Stimulated activated CD8-positive, alpha-beta memory T cell treated with anti-CD3 and anti-CD28 coated beads, Interleukin-15, amount 100 ng/mL, for 4 hours (primary cell): ENCODE measurements around the gene CCNB1IP1.
A peak's percentile ranks its signal among the peaks of the same experiment; 100 is the strongest.
"Not testable (repeated sequence)": the region's sequence is repeated elsewhere in the genome, so short reads cannot be mapped to it uniquely, and the experiment has no call there.

Experiments
- DNase-seq, 2 donors: peaks; one replicate each; pipeline ENCODE4 v3.0.0-alpha.2; 2020; ENCODE audit warnings: low read depth in 2 of 2

The CCNB1IP1 gene, protein sequence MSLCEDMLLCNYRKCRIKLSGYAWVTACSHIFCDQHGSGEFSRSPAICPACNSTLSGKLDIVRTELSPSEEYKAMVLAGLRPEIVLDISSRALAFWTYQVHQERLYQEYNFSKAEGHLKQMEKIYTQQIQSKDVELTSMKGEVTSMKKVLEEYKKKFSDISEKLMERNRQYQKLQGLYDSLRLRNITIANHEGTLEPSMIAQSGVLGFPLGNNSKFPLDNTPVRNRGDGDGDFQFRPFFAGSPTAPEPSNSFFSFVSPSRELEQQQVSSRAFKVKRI

DNA sequence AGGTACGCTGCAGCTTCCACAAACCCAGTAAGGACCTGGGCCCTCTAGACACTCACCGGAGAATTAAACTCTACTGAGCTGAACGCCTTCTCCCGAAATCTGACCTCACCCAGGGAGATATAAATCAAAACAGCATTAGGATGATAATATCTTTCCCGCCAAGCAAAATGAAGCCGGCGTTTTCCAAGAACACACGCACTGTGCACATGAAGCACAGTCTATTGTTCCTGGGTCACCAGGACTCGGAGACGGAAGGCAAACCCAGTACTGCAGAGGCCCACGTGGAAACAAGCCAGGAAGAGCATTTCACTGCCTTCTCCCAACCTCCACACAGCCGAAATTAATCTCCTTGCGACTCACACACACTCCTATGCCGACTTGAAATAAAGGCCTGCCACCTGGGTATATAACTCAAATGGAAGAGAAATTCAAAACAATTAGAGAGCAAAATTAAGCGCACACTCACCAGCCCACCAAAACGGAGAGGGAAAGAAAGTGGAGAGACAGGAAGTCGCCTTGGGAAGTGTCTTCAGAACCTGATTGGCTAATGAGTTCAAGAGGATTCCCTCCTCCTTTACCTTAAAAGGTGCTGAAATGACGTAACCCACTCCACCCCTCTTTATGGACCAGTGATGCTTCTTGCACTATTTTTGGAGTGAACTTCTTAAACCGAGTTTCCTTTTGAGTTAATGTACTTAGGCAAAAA, at the start of gene CCNB1IP1:
CCNB1IP1 (minus strand) TSS at position 492 of the 706 bp plus-strand sequence. CDS start 16,756 bp downstream, outside the sequence.
- DNase-seq, result peak in 1 of 2 donors; percentile 13

DNA sequence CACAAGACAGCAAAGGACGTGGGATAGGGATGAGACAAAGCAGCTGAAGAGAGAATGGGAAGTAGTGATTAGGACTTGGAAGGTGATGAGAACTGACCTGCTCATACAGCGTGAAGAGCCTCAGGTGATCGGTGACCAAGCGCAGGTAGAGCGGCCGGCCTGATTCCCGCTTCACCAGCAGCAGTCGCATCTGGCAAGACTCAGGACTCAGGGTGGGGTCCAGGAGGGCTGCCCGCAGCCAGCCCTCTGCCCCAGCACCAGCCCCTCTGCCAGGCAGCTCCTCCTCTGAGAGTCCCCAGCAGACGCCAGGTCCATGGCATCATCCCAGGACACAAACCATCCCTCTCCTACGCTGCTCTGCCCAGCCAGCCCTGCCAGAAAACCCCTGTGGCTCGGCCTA, 49.4 kb upstream of the CCNB1IP1 start:
- DNase-seq, result no peak

- DNase-seq, result no peak
Observed at GRCh38 chr14:20381341-20381740, 48.3 kb upstream of the CCNB1IP1 start.

DNA sequence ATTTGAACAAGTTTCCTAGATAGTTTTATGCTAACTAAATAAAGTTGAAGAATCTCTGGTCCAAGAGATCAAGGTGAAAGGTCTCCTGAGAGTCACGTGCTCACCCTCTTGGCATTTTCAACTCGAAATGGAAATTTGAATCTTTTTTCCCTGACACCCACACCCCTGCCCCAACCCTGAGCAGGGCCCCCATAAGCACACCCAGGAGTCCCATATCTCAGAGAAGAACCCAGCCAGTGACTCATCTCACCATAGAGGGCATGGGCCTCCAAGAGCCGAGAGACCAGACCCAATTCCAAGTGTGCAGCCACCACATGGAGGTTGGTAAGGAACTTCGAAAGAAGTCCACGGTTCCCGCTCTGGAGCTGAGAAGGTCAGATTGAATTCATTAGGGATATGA, 47.6 kb upstream of the CCNB1IP1 start:
- no peak for DNase-seq

- DNase-seq, result no peak
Observed at GRCh38 chr14:20379743-20380142, 46.7 kb upstream of the CCNB1IP1 start.

DNA sequence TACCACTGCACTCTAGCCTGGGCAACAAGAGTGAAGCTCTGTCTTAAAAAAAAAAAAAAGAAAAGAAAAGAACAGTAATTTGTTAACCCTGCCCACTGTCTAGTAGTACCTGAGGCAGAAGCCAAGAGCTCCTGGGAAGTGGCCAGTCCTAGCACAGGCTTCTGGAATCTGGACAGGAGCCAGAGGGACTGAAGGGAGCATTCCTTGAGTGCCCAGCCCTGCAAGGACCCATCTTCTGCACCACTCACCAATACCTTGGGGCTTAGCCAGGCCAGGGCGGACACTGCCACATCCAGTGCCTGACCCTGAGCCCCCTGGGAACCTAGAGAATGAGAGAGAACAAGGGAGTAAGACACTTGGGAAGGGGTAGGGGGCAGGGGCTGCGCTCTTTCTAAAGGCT, 44.1 kb upstream of the CCNB1IP1 start:
- no peak for DNase-seq

DNA sequence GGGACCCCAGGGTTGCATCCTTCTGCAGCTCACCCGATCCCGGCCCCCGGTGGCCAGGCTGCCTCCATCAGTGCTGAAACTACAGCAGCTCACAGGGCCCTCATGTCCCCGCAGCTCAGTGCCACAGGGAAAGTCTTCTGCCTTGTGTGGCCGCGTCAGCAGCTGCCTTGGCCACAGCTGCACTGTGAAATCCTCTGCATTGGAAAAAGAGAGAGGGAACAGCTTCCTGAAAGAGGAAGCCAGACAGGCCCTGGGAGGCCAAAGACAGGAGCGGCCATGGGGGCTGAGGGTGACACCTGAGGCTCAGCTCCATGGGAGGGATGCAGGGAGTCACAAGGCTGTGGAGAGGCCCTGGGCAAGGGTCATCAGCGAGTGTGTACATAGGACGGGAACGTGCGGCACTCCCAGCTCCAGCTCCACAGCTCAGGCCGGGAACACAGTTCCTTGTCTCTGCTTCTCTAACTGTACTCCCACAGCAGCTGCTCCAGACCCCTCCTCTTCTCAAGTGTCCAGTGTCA, 43.1 kb upstream of the CCNB1IP1 start:
- no peak for DNase-seq

DNA sequence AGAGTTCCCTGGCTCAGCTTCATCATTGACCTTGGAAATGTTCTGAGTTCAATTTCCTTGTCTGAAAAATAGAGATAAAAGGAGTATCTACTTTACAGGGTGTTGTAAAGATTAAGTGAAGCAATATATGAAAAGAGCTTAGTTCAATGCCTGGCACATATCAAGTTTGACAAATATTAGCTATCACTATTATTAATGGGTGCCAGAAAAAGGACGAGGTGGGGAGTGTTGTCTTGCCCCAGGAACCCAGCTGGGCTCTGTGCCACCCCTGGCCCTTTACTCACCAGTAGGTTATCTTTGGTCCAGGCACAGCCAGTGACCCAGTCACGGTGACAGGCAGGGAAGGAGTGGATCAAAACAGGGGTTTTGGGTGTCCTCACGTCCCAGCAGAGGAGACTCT, 42.4 kb upstream of the CCNB1IP1 start:
- DNase-seq, result no peak

DNA sequence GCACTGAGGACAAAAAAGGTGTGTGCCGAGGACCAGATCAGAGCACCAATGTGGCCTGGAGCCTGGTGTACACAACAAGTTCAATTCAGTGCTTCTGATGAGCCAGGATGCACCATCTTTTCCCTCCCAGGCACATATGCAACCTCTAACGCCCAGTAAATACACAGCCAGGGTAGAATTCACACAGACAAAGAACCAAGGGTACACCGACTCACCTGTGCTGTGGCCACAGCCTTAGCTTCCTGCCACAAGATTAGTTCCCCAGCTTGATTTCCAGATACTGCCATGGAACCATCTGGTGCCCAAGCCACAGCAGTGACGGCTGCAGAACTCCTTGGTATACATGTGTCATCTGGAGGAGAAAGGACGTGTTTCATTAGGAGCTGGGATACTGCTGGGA, 39.7 kb upstream of the CCNB1IP1 start:
- no peak for DNase-seq

GRCh38 chr14:20365928-20366327, 32.8 kb upstream of the CCNB1IP1 start:
- no peak for DNase-seq

DNA sequence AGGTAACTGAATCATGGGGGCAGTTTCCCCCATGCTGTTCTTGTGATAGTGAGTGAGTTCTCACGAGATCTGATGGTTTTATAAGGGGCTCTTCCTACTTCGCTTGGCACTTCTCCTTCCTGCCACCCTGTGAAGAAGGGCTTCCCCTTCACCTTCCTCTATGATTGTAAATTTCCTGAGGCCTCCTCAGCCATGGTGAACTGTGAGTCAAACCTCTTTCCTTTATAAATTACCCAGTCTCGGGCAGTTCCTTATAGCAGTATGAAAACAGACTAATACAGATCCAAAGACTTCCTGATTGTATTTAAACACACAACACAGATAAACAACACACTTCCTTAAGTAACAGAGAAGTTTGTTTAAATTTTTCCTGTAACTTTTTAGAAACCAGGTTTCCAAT, 25.4 kb upstream of the CCNB1IP1 start:
- DNase-seq, result not testable (repeated sequence)

GRCh38 chr14:20356422-20356821, 23.3 kb upstream of the CCNB1IP1 start:
- DNase-seq, result no peak

DNA sequence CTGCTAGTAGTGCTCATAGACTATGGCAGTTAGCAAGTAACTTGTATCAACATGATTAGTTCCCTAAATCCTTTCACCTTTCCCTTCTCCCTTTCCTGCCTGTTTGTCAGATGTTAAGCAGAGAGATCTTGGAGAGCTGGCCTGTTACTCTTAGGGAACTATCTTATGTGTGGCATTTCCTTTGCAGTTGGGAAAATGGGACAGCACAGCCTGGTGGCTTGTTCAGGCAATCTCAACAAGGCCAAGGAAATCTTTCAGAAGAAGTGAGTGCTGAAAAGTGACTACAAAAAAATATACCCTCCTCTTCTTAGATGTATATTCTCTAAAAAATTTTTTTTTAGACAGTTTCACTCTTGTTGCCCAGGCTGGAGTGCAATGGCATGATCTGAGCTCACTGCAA, 17.8 kb upstream of the CCNB1IP1 start:
- DNase-seq, result no peak

DNA sequence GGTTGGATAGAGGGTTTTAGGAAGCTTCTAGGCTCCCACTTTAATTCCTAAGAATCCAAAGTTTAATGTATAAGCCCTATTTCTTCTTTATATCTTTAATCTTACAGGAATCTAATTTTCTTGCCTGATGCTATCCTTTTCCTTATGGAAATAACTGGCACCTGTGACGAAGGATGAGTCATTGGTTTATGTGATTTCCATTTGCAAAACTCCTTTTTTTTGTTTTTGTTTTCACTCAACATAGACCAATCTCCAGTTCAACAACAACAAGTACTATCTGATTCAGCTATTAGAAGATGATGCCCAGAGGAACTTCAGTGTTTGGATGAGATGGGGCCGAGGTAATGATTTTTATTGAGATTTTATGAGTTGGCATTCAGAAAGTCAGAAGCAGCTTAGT, 17.2 kb upstream of the CCNB1IP1 start:
- DNase-seq, result no peak

DNA sequence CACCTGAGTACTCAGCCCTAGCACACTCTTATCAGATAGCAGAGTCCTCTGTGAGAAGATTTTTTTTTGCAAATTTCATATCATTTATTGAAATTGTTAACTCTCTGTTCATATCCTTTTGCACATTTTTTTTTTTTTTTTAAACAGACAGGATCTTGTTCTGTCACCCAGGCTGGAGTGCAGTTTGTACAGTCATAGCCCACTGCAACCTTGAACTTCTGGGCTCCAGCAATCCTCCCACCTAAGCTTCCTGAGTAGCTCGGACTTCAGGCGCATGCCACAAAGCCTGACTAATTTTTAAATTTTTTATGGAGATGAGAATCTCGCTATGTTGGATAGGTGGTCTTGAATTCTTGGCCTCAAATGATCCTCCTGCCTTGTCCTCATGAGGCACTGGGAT, 14.7 kb upstream of the CCNB1IP1 start:
- no peak for DNase-seq

DNA sequence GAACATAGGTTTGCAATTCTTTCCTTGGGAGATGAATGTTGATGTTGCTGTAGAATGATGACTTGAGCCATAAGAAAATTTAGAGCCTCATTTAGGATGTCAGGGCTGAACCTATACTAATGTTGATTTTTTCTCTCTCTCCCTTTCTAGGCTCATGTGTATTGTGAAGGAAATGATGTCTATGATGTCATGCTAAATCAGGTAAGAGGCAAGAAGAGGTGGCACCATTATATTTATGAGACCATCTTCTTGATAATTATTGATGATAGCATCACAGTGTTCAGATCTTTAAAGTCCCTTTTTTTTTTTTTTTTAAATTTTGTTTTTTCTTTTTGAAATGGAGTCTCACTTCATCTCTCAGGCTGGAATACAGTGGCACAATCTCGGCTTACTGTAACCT, 13.6 kb upstream of the CCNB1IP1 start:
- no peak for DNase-seq

DNA sequence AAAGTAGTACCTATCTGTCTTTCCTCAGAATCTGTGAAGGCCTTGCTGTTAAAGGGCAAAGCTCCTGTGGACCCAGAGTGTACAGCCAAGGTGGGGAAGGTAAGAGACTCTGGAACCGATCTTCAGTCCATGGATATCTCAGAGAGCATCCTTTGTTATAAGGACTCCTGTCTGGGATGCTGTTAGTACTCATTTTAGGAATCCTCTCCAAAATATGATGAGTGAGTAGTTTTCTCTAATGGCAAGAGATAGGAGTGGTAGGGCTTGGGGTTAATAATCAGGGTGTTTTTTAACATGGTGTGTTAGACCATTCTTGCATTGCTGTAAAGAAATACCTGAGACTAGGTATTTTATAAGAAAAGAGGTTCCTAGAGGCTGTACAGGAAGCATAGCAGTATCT, 12.3 kb upstream of the CCNB1IP1 start:
- DNase-seq, result no peak

DNA sequence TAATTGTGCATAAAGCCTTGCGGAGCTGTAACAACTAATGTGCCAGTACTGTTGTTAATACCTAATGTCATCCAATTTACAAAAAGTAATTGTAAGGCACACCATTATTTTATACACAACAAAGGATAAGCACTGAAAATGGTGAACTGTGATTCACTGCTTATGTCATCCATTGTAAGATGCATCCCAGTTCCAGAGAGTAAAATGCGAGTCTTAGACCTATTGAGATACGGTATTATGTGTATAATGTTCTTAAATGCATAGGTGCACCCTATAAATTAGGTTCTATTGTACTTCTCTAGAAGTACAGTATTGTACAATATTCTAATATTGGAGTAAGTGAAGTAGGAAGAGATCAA, 10.8 kb upstream of the CCNB1IP1 start:
- DNase-seq, result no peak

DNA sequence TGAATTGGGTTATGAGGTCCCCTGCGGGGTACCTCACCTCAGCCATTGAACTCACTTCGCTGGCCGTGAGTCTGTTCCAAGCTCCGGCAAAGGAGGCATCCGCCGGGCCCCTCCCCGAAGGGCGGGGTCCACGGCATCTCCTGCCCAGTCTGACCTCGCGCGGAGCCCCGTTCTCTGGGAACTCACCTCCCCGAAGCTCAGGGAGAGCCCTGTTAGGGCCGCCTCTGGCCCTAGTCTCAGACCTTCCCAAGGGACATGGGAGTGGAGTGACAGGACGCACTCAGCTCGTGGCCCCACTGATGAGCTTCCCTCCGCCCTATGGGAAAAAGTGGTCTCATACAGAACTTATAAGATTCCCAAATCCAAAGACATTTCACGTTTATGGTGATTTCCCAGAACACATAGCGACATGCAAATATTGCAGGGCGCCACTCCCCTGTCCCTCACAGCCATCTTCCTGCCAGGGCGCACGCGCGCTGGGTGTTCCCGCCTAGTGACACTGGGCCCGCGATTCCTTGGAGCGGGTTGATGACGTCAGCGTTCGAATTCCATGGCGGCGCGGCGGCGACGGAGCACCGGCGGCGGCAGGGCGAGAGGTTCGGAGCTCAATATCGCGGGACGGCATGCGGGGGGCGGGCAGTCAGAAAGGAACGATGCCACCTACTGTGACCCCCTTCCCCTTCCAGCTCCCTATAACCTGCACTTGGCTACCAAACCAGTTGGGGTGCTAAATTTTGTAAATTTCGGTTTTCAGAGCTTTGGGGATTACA, 10.2 kb upstream of the CCNB1IP1 start, which contains the start of gene PARP2:
PARP2 (plus strand) TSS at position 544 of the 770 bp plus-strand sequence; CDS start at position 551, 7 bp downstream.
- DNase-seq, result peak; percentile 81 to 87

DNA sequence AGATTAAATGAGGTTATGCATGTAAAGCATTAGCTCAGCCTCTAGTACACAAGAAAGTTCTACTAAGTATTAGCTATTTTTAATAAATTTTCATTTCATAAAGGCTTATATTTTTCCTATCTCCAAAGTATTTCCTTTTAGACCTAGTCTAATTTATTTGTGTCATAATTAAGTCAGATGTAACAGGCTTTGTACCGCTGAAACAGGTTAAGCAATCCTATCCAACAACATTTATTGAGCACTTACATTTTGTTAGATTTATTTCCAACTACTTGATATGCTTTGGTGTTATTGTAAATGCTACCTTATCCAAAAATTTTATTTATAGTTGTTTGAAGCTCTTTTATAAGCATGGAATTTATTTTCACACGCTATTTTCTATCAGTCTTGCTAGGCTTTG, 8.6 kb upstream of the CCNB1IP1 start:
- no peak for DNase-seq

DNA sequence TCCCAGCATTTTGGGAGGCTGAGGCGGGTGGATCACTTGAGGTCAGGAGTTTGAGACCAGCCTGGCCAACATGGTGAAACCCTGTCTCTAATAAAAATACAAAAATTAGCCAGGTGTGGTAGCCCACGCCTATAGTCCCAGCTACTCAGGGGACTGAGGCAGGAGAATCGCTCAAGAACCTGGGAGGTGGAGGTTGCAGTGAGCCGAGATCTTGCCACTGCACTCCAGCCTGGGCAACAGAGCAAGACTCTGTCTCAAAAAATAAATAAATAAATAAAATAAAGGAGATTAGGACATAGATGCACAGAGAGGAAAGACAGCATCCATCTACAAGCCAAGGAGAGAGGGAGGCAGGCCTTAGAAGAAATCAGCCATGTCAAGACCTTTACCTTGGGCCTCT, 8.0 kb upstream of the CCNB1IP1 start:
- not testable (repeated sequence) for DNase-seq

DNA sequence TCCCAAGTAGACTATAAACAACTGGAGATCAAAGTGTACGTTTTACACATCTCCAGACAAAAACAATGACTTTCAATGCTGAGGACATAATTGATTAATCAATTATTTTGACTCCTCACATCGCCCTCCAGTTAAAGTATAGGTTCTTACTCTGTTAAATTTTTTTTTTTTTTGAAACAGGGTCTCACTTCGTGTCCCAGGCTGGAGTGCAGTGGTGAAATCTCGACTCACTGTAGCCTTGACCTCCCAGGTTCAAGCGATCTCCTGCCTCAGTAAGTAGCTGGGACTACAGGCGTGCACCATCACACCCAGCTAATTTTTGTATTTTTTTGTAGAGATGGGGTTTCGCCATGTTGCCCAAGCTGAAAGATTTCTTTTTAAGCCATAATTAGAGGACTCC, 938 bp upstream of the CCNB1IP1 start:
- no peak for DNase-seq

GRCh38 chr14:20333494-20333841, 389 bp upstream of the CCNB1IP1 start:
- no peak for DNase-seq
